RWPE2 (cell line): Measurements from ENCODE around the gene COL23A1.

Experiments
- ATAC-seq: fragments of 200-7000 bp; cut with Tn5 transposase; 3 replicates; pipeline ENCODE4 v1.9.1; 2021; ENCODE audit warnings: low read depth
- DNase-seq: peaks from one replicate; pipeline ENCODE4 v3.0.0-alpha.2; 2020; ENCODE audit warnings: low spot score
- H3K27ac ChIP-seq: fragments of 450-650 bp; 2 replicates; pipeline ENCODE4 v1.5.1; 2017; ENCODE audit warnings: mild to moderate bottlenecking; ENCODE audit not compliant: poor library complexity, severe bottlenecking
- H3K27me3 ChIP-seq: fragments of 250-450 bp; sonication (Bioruptor Pico); 2 replicates; pipeline ENCODE4 v1.5.1; 2021; ENCODE audit warnings: mild to moderate bottlenecking, moderate library complexity; ENCODE audit not compliant: insufficient read depth, poor library complexity, severe bottlenecking
- H3K36me3 ChIP-seq: fragments of 250-450 bp; sonication (Bioruptor Pico); 2 replicates; pipeline ENCODE4 v1.5.1; 2020; ENCODE audit warnings: low read depth, mild to moderate bottlenecking, moderate library complexity
- H3K4me1 ChIP-seq: fragments of 250-450 bp; sonication (Bioruptor Pico); 2 replicates; pipeline ENCODE4 v1.5.1; 2021; ENCODE audit warnings: mild to moderate bottlenecking, moderate library complexity; ENCODE audit not compliant: insufficient read depth, poor library complexity, severe bottlenecking
- H3K4me3 ChIP-seq: fragments of 250-450 bp; sonication (Bioruptor Pico); 2 replicates; pipeline ENCODE4 v1.5.1; 2021; ENCODE audit warnings: mild to moderate bottlenecking, moderate library complexity; ENCODE audit not compliant: severe bottlenecking
- H3K9me3 ChIP-seq: fragments of 250-450 bp; sonication (Bioruptor Pico); 2 replicates; pipeline ENCODE4 v1.5.1; 2021; ENCODE audit warnings: mild to moderate bottlenecking, moderate library complexity; ENCODE audit not compliant: severe bottlenecking
- CTCF ChIP-seq: fragments of 450-650 bp; IDR thresholded peaks from one replicate; pipeline ENCODE4 v1.5.1; 2017; ENCODE audit warnings: mild to moderate bottlenecking, moderate library complexity; ENCODE audit not compliant: poor library complexity, severe bottlenecking

The COL23A1 gene

GRCh38 chr5:178418471-178419010 lies 171.7 kb downstream of the COL23A1 start:
- H3K4me3 ChIP-seq = no peak overlapping the region
- H3K4me1 ChIP-seq = peaks cover 3% of the 10 kb centered on the region
- no peak for TF ChIP-seq CTCF
- ATAC-seq = no peak
- no peaks in the 10 kb centered on the region for H3K27me3 ChIP-seq
- H3K9me3 ChIP-seq = no peaks in the 10 kb centered on the region
- H3K36me3 ChIP-seq = no peaks in the 10 kb centered on the region
- no peak overlapping the region for H3K27ac ChIP-seq
- DNase-seq = no peak

- ATAC-seq = no peak
- H3K9me3 ChIP-seq = no peaks in the 10 kb centered on the region
- H3K4me1 ChIP-seq = peaks cover 3% of the 10 kb centered on the region
- TF ChIP-seq CTCF = no peak
- H3K27ac ChIP-seq = no peak overlapping the region
- H3K27me3 ChIP-seq = no peaks in the 10 kb centered on the region
- H3K36me3 ChIP-seq = no peaks in the 10 kb centered on the region
- no peak overlapping the region for H3K4me3 ChIP-seq
- DNase-seq = no peak
Observed at GRCh38 chr5:178418031-178418430, 172.2 kb downstream of the COL23A1 start.

- H3K36me3 ChIP-seq = no peaks in the 10 kb centered on the region
- no peak for DNase-seq
- no peaks in the 10 kb centered on the region for H3K27me3 ChIP-seq
- H3K9me3 ChIP-seq = no peaks in the 10 kb centered on the region
- no peak for TF ChIP-seq CTCF
- no peak overlapping the region for H3K27ac ChIP-seq
- no peak for ATAC-seq
- H3K4me1 ChIP-seq = peaks cover 3% of the 10 kb centered on the region
- no peak overlapping the region for H3K4me3 ChIP-seq
Observed at GRCh38 chr5:178417391-178417811, 172.8 kb downstream of the COL23A1 start.

GRCh38 chr5:178416919-178417318 lies 173.3 kb downstream of the COL23A1 start:
- H3K9me3 ChIP-seq = no peaks in the 10 kb centered on the region
- ATAC-seq (peak; percentile 89), DNase-seq (no peak)
- peaks cover 3% of the 10 kb centered on the region for H3K4me1 ChIP-seq
- peaks cover under 1% of the 10 kb centered on the region for H3K27me3 ChIP-seq
- H3K27ac ChIP-seq = no peak overlapping the region
- no peaks in the 10 kb centered on the region for H3K36me3 ChIP-seq
- no peak for TF ChIP-seq CTCF
- H3K4me3 ChIP-seq = no peak overlapping the region

- Histone ChIP-seq H3K27me3 (peaks cover 6% of the 10 kb centered on the region), H3K36me3 (no peaks in the 10 kb centered on the region), H3K27ac (no peak overlapping the region), H3K9me3 (no peaks in the 10 kb centered on the region), H3K4me1 (peaks cover 3% of the 10 kb centered on the region), H3K4me3 (no peak overlapping the region)
- no peak for TF ChIP-seq CTCF
- DNase-seq (no peak), ATAC-seq (no peak)
Observed at GRCh38 chr5:178416206-178416882, 173.8 kb downstream of the COL23A1 start.
